Measurements from ENCODE around the gene DCLRE1C. TPM values are rescaled to one million over a fixed set of nuclear protein-coding genes. Genes with fewer than 3 reads are reported as not detected.

The DCLRE1C gene
- total and polyA plus RNA-seq, 9 of the 15 experiments (the other 6 are each of a cell fraction or from before 2014, with no cell fraction given) = 8.8 to 22.2 (median 13.9) TPM

GRCh38 chr10:14954001-14954770 is at the start of gene DCLRE1C (continued):
- no peak for TF ChIP-seq BRF2 (IDR thresholded peaks at IDR 0.05; ENCODE audit: borderline replicate concordance, insufficient read depth, insufficient read length)
- no peak for TF ChIP-seq ZNF407 (IDR thresholded peaks at IDR 0.05; ENCODE audit: low read depth)
- no peak for TF ChIP-seq ZNF77 (CRISPR knock-in tag; IDR thresholded peaks at IDR 0.05)
- TF ChIP-seq ZNF282 (CRISPR knock-in tag; IDR thresholded peaks at IDR 0.05) = no peak
- no peak for TF ChIP-seq ZNF239 (CRISPR knock-in tag; IDR thresholded peaks at IDR 0.05)
- no peak for TF ChIP-seq ZBTB12 (CRISPR knock-in tag; IDR thresholded peaks at IDR 0.05)
- TF ChIP-seq RBM25 (IDR thresholded peaks at IDR 0.05; ENCODE audit: low read depth, low read length, severe bottlenecking) = peak; percentile 96
- no peak for TF ChIP-seq FOXA1 (IDR thresholded peaks at IDR 0.05; ENCODE audit: borderline replicate concordance)
- peak; percentile 79 for TF ChIP-seq NR2C2 (CRISPR knock-in tag; IDR thresholded peaks at IDR 0.05)
- TF ChIP-seq NR2C2 (tag; IDR thresholded peaks at IDR 0.05) = peak; percentile 80; the same call in 1 of the 2 replicates
- TF ChIP-seq ZNF212 (CRISPR knock-in tag; IDR thresholded peaks at IDR 0.05) = no peak
- TF ChIP-seq ZFP91 (CRISPR knock-in tag; IDR thresholded peaks at IDR 0.05) = no peak
- TF ChIP-seq HNRNPUL1 (IDR thresholded peaks at IDR 0.05; ENCODE audit: low read length) = no peak
- TF ChIP-seq ZNF197 (CRISPR knock-in tag; IDR thresholded peaks at IDR 0.05; ENCODE audit: low read depth) = no peak
- TF ChIP-seq HMG20A (CRISPR knock-in tag; conservative IDR thresholded peaks at IDR 0.05) = no peak
- no peak for TF ChIP-seq CAMTA2 (CRISPR knock-in tag; conservative IDR thresholded peaks at IDR 0.05)
- no peak for TF ChIP-seq TRIM24 (IDR thresholded peaks at IDR 0.05)
